CD4-positive, alpha-beta memory T cell (primary cell): ENCODE results near the gene STK24. TPM values are rescaled to one million over a fixed set of nuclear protein-coding genes. Genes with fewer than 3 reads are reported as not detected.
A peak's percentile ranks its signal among the peaks of the same experiment; 100 is the strongest.

Source experiments
- CTCF ChIA-PET: fragments of 350-600 bp; sonication (Branson Sonifier 250); formaldehyde crosslinking; loops from one replicate; lab custom pipeline; 2021; ENCODE audit warnings: inconsistent platforms; ENCODE audit not compliant: partially characterized antibody; lab: Charles Lee
- POLR2A ChIA-PET: fragments of 350-600 bp; sonication (Branson Sonifier 250); formaldehyde crosslinking; loops from one replicate; lab custom pipeline; 2021; ENCODE audit not compliant: partially characterized antibody; lab: Charles Lee
- DNase-seq, 5 donors: peaks; one replicate each; pipeline versions ENCODE4 v3.0.0 to v3.0.0-alpha.2; 2020 to 2022; ENCODE audit warnings: mixed read lengths in 1 of 5
- H3K27ac ChIP-seq: one replicate; pipeline ENCODE4 v1.7.0; 2013; ENCODE audit warnings: low read depth, low read length
- H3K27me3 ChIP-seq: 2 replicates; pipeline ENCODE4 v1.7.0; 2013; ENCODE audit warnings: mild to moderate bottlenecking, low read length, moderate library complexity; ENCODE audit not compliant: insufficient read depth
- H3K36me3 ChIP-seq: 2 replicates; pipeline ENCODE4 v1.7.0; 2013; ENCODE audit warnings: mild to moderate bottlenecking, low read length, moderate library complexity; ENCODE audit not compliant: insufficient read depth
- H3K4me1 ChIP-seq: 2 replicates; pipeline ENCODE4 v1.7.0; 2013; ENCODE audit warnings: mild to moderate bottlenecking, low read length, moderate library complexity; ENCODE audit not compliant: insufficient read depth
- H3K4me3 ChIP-seq, 2 donors: one replicate each; pipeline ENCODE4 v1.7.0; 2013; ENCODE audit warnings: low read length in 2 of 2, mild to moderate bottlenecking in 1 of 2
- H3K9me3 ChIP-seq, 2 donors: one replicate each; pipeline ENCODE4 v1.7.0; 2013; ENCODE audit warnings: low read length in 2 of 2, control low read depth in 1 of 2; ENCODE audit not compliant: control insufficient read depth in 1 of 2
- H3K27ac Mint-ChIP-seq, 7 donors: one replicate each; pipeline ENCODE4 v1.8.0; 2020 to 2021; ENCODE audit warnings: mixed read lengths in 7 of 7, mild to moderate bottlenecking in 6 of 7, inconsistent platforms in 3 of 7, moderate library complexity in 3 of 7
- H3K27me3 Mint-ChIP-seq, 2 donors: one replicate each; pipeline ENCODE4 v1.8.0; 2020 to 2021; ENCODE audit warnings: mixed read lengths in 2 of 2
- H3K36me3 Mint-ChIP-seq, 2 donors: one replicate each; pipeline ENCODE4 v1.8.0; 2020 to 2021; ENCODE audit warnings: mixed read lengths in 2 of 2, inconsistent platforms in 1 of 2, mild to moderate bottlenecking in 1 of 2
- H3K4me1 Mint-ChIP-seq, 4 donors: one replicate each; pipeline ENCODE4 v1.8.0; 2020 to 2021; ENCODE audit warnings: mixed read lengths in 4 of 4, mild to moderate bottlenecking in 1 of 4
- H3K4me3 Mint-ChIP-seq, 8 donors: one replicate each; pipeline ENCODE4 v1.8.0; 2020 to 2021; ENCODE audit warnings: mixed read lengths in 8 of 8, mild to moderate bottlenecking in 7 of 8, moderate library complexity in 6 of 8, inconsistent platforms in 3 of 8
- H3K9me3 Mint-ChIP-seq, 8 donors: one replicate each; pipeline ENCODE4 v1.8.0; 2020 to 2021; ENCODE audit warnings: mixed read lengths in 8 of 8, mild to moderate bottlenecking in 5 of 8, inconsistent platforms in 3 of 8, moderate library complexity in 1 of 8
- intact Hi-C: fragments of 100-400 bp; cut with micrococcal nuclease; formaldehyde crosslinking; loops from one replicate; pipeline ENCODE4 v1.15.1; 2023
- polyA plus RNA-seq, 2 donors: library from polyadenylated mRNA; unstranded; fragments of 300-500 nt; fragmentation: Illumina TruSeq; gene quantifications; one replicate each; pipeline ENCODE4 v1.2.3, GENCODE V29; 2021
- total RNA-seq, 2 experiments: library from RNA; stranded (reverse); gene quantifications; one replicate each; pipeline ENCODE4 v1.2.3, GENCODE V29; 2021

Gene STK24
- total and polyA plus RNA-seq, 4 experiments from 2014 or later: 24.2 to 147 (median 118) TPM

GRCh38 chr13:98540476-98540875 lies 36.4 kb downstream of the STK24 start:
- Mint-ChIP-seq H3K36me3 (peaks cover 11 to 30% of the 10 kb centered on the region in 2 donors), H3K27ac (peak overlapping the region in 5 of 7 donors; percentile 30 to 78 (median 70)), H3K9me3 (no peaks in the 10 kb centered on the region), H3K4me1 (peaks cover 78 to 100% (median 93%) of the 10 kb centered on the region in 4 donors), H3K27me3 (no peaks in the 10 kb centered on the region), H3K4me3 (peak overlapping the region in 5 of 8 donors; percentile 13 to 86 (median 35))
- Histone ChIP-seq H3K4me1 (peaks cover 100% of the 10 kb centered on the region), H3K4me3 (no peak overlapping the region), H3K27ac (no peak overlapping the region), H3K9me3 (no peaks in the 10 kb centered on the region), H3K27me3 (no peaks in the 10 kb centered on the region), H3K36me3 (no peaks in the 10 kb centered on the region)
- ChIA-PET POLR2A (interaction anchor here (1.4 to 2.2 kb wide), 2 partner anchors 11 to 35 kb away, joined by 4 read pairs; no protein-coding TSS in a partner anchor), CTCF (interaction anchor here (0.6 to 1.4 kb wide), 10 partner anchors 8 to 113 kb away, joined by 3 to 9 read pairs (median 3); no protein-coding TSS in a partner anchor)
- intact Hi-C loops: loop anchor here (2.0 kb wide), 1 partner anchor 22 kb away; no protein-coding TSS in a partner anchor
- DNase-seq: no peak

- peaks cover 78 to 100% (median 93%) of the 10 kb centered on the region in 4 donors for H3K4me1 Mint-ChIP-seq
- no peak overlapping the region for H3K4me3 ChIP-seq
- intact Hi-C loops: loop anchor here (2.0 kb wide), 1 partner anchor 21 kb away; no protein-coding TSS in a partner anchor
- no peaks in the 10 kb centered on the region for H3K36me3 ChIP-seq
- H3K27me3 ChIP-seq: no peaks in the 10 kb centered on the region
- H3K4me3 Mint-ChIP-seq: peak overlapping the region in 3 of 8 donors; percentile 5 to 26 (median 10)
- H3K4me1 ChIP-seq: peaks cover 98% of the 10 kb centered on the region
- CTCF ChIA-PET: interaction anchor here (0.7 to 1.2 kb wide), 3 partner anchors 16 to 114 kb away, joined by 3 to 9 read pairs (median 3); no protein-coding TSS in a partner anchor
- H3K36me3 Mint-ChIP-seq: peaks cover 11 to 34% of the 10 kb centered on the region in 2 donors
- DNase-seq: no peak
- H3K27ac Mint-ChIP-seq: peak overlapping the region in 4 of 7 donors; percentile 60 to 90 (median 78)
- POLR2A ChIA-PET: interaction anchor here (1.4 to 2.0 kb wide), 2 partner anchors 10 to 63 kb away, joined by 4 to 5 read pairs; no protein-coding TSS in a partner anchor
- no peaks in the 10 kb centered on the region for H3K9me3 ChIP-seq
- H3K9me3 Mint-ChIP-seq: no peaks in the 10 kb centered on the region
- no peak overlapping the region for H3K27ac ChIP-seq
- H3K27me3 Mint-ChIP-seq: no peaks in the 10 kb centered on the region
These were observed 37.2 kb downstream of the STK24 start for GRCh38 chr13:98539666-98540065.

GRCh38 chr13:98538876-98539275 lies 38.0 kb downstream of the STK24 start:
- peak overlapping the region in 6 of 7 donors; percentile 42 to 94 (median 78) for H3K27ac Mint-ChIP-seq
- peak overlapping the region in 6 of 8 donors; percentile 47 to 74 (median 56) for H3K4me3 Mint-ChIP-seq

GRCh38 chr13:98537740-98538139 lies 39.2 kb downstream of the STK24 start:
- no peaks in the 10 kb centered on the region for H3K9me3 ChIP-seq
- H3K27ac Mint-ChIP-seq: peak overlapping the region in 3 of 7 donors; percentile 6 to 79 (median 78)
- DNase-seq: no peak
- H3K4me3 ChIP-seq: no peak overlapping the region
- H3K36me3 ChIP-seq: no peaks in the 10 kb centered on the region
- H3K27me3 ChIP-seq: no peaks in the 10 kb centered on the region
- H3K9me3 Mint-ChIP-seq: no peaks in the 10 kb centered on the region
- H3K36me3 Mint-ChIP-seq: peaks cover 11 to 40% of the 10 kb centered on the region in 2 donors
- no peak overlapping the region for H3K27ac ChIP-seq
- H3K27me3 Mint-ChIP-seq: no peaks in the 10 kb centered on the region
- CTCF ChIA-PET: interaction anchor here (0.9 to 1.6 kb wide), 2 partner anchors 11 to 93 kb away, joined by 3 read pairs; no protein-coding TSS in a partner anchor
- intact Hi-C loops: no loop called here
- H3K4me1 Mint-ChIP-seq: peaks cover 78 to 96% (median 88%) of the 10 kb centered on the region in 4 donors
- H3K4me1 ChIP-seq: peaks cover 97% of the 10 kb centered on the region
- POLR2A ChIA-PET: interaction anchor here (1.0 to 1.8 kb wide), 2 partner anchors 26 to 38 kb away, joined by 3 to 7 read pairs; no protein-coding TSS in a partner anchor
- H3K4me3 Mint-ChIP-seq: peak overlapping the region in 2 of 8 donors; percentile 5 to 43

More at GRCh38 chr13:98538876-98539275, 38.0 kb downstream of the STK24 start:
- no peaks in the 10 kb centered on the region for H3K27me3 Mint-ChIP-seq
- H3K9me3 Mint-ChIP-seq: no peaks in the 10 kb centered on the region
- intact Hi-C loops: no loop called here
- Histone ChIP-seq H3K27ac (no peak overlapping the region), H3K4me1 (peaks cover 98% of the 10 kb centered on the region), H3K9me3 (no peaks in the 10 kb centered on the region), H3K36me3 (no peaks in the 10 kb centered on the region), H3K27me3 (no peaks in the 10 kb centered on the region), H3K4me3 (no peak overlapping the region)
- DNase-seq: no peak
- peaks cover 11 to 39% of the 10 kb centered on the region in 2 donors for H3K36me3 Mint-ChIP-seq
- ChIA-PET CTCF (interaction anchor here (1.5 kb wide), 1 partner anchor 32 kb away, joined by 4 read pairs; no protein-coding TSS in a partner anchor), POLR2A (interaction anchor here (1.0 to 2.0 kb wide), 2 partner anchors 37 to 63 kb away, joined by 3 to 5 read pairs; no protein-coding TSS in a partner anchor)
- H3K4me1 Mint-ChIP-seq: peaks cover 80 to 100% (median 93%) of the 10 kb centered on the region in 4 donors

- no peaks in the 10 kb centered on the region for H3K27me3 Mint-ChIP-seq
- peak overlapping the region; percentile 10 for H3K27ac ChIP-seq
- H3K4me1 Mint-ChIP-seq: peaks cover 78 to 96% (median 87%) of the 10 kb centered on the region in 4 donors
- H3K9me3 Mint-ChIP-seq: no peaks in the 10 kb centered on the region
- H3K36me3 Mint-ChIP-seq: peaks cover 11 to 40% of the 10 kb centered on the region in 2 donors
- ChIA-PET POLR2A (interaction anchor here (1.8 kb wide), 1 partner anchor 26 kb away, joined by 7 read pairs; no protein-coding TSS in a partner anchor), CTCF (interaction anchor here (0.9 to 1.7 kb wide), 3 partner anchors 11 to 116 kb away, joined by 3 to 4 read pairs (median 3); no protein-coding TSS in a partner anchor)
- no peaks in the 10 kb centered on the region for H3K9me3 ChIP-seq
- intact Hi-C loops: no loop called here
- H3K4me1 ChIP-seq: peaks cover 97% of the 10 kb centered on the region
- H3K4me3 ChIP-seq: no peak overlapping the region
- H3K27me3 ChIP-seq: no peaks in the 10 kb centered on the region
- H3K36me3 ChIP-seq: no peaks in the 10 kb centered on the region
- H3K27ac Mint-ChIP-seq: peak overlapping the region in 5 of 7 donors; percentile 43 to 89 (median 61)
- no peak for DNase-seq
- H3K4me3 Mint-ChIP-seq: peak overlapping the region in 3 of 8 donors; percentile 13 to 27 (median 24)
These were observed 39.6 kb downstream of the STK24 start for GRCh38 chr13:98537306-98537705.

GRCh38 chr13:98536729-98537128 lies 40.2 kb downstream of the STK24 start:
- Histone ChIP-seq H3K4me3 (no peak overlapping the region), H3K36me3 (no peaks in the 10 kb centered on the region), H3K27ac (no peak overlapping the region), H3K9me3 (no peaks in the 10 kb centered on the region), H3K4me1 (peaks cover 97% of the 10 kb centered on the region), H3K27me3 (no peaks in the 10 kb centered on the region)
- Mint-ChIP-seq H3K4me1 (peaks cover 77 to 96% (median 87%) of the 10 kb centered on the region in 4 donors), H3K9me3 (no peaks in the 10 kb centered on the region), H3K36me3 (peaks cover 11 to 40% of the 10 kb centered on the region in 2 donors), H3K27ac (peak overlapping the region; percentile 52 to 91 (median 82)), H3K27me3 (no peaks in the 10 kb centered on the region), H3K4me3 (peak overlapping the region in 6 of 8 donors; percentile 25 to 81 (median 66))
- CTCF ChIA-PET: interaction anchor here (1.6 to 1.7 kb wide), 2 partner anchors 10 to 117 kb away, joined by 3 to 4 read pairs; no protein-coding TSS in a partner anchor
- intact Hi-C loops: no loop called here
- POLR2A ChIA-PET: interaction anchor here (0.7 to 1.8 kb wide), 2 partner anchors 27 to 29 kb away, joined by 3 to 7 read pairs; no protein-coding TSS in a partner anchor
- DNase-seq: no peak
